ENCODE measurements around the gene BRME1. TPM values are rescaled to one million over a fixed set of nuclear protein-coding genes. Genes with fewer than 3 reads are reported as not detected.

BRME1 gene
- total RNA-seq, 1 donor from 2014 or later: 3.3 TPM

Other genes with a start within 250 kb of the BRME1 start
- 50.7 TPM for gene MRI1, start 141.6 kb downstream of the BRME1 start, total RNA-seq
- 78.2 TPM for gene C19orf53, start 131.7 kb downstream of the BRME1 start, total RNA-seq
- gene ZSWIM4, start 110.7 kb downstream of the BRME1 start, total RNA-seq: 8.1 TPM
- gene NANOS3, start 29.0 kb downstream of the BRME1 start, total RNA-seq: not detected
- gene CC2D1A, start 84 bp upstream of the BRME1 start, total RNA-seq: 57.2 TPM
- gene PODNL1, start 32.3 kb upstream of the BRME1 start, total RNA-seq: 7.9 TPM
- 30.0 TPM for gene DCAF15, start 46.4 kb upstream of the BRME1 start, total RNA-seq
- gene RFX1, start 100.2 kb upstream of the BRME1 start, total RNA-seq: 16.4 TPM
- gene RLN3, start 122.0 kb upstream of the BRME1 start, total RNA-seq: not detected
- 5.1 TPM for gene IL27RA, start 125.6 kb upstream of the BRME1 start, total RNA-seq
- gene PALM3, start 156.0 kb upstream of the BRME1 start, total RNA-seq: 24.1 TPM
- 4.3 TPM for gene MISP3, start 166.7 kb upstream of the BRME1 start, total RNA-seq
- not detected for gene C19orf67, start 179.7 kb upstream of the BRME1 start, total RNA-seq
- 24.3 TPM for gene SAMD1, start 184.6 kb upstream of the BRME1 start, total RNA-seq
- gene PRKACA, start 211.6 kb upstream of the BRME1 start, total RNA-seq: 89.3 TPM
- 1.5 TPM for gene ASF1B, start 230.5 kb upstream of the BRME1 start, total RNA-seq